Lower leg skin (tissue), 4 donors: ENCODE data around the gene ADAMTS8. TPM values are rescaled to one million over a fixed set of nuclear protein-coding genes. Genes with fewer than 3 reads are reported as not detected.

ENCODE experiments used
- DNase-seq, 2 donors: peaks; one replicate each; pipeline ENCODE4 v3.0.0-alpha.2; 2019; ENCODE audit warnings: low spot score in 2 of 2
- H3K4me3 ChIP-seq: fragments of 200-600 bp; sonication (generic); 2 replicates; pipeline ENCODE4 v1.5.1; 2017; ENCODE audit warnings: mild to moderate bottlenecking, low read depth; ENCODE audit not compliant: poor library complexity, severe bottlenecking
- CTCF ChIP-seq, 3 donors: fragments of 450-650 bp; IDR thresholded peaks; one replicate each; pipeline ENCODE4 v1.5.1; 2016; ENCODE audit warnings: antibody characterized with exemption in 3 of 3, mild to moderate bottlenecking in 3 of 3, moderate library complexity in 2 of 3
- POLR2A ChIP-seq, 2 donors: fragments of 450-650 bp; IDR thresholded peaks; one replicate each; pipeline ENCODE4 v1.6.1; 2016 to 2017; ENCODE audit warnings: antibody characterized with exemption in 2 of 2, mild to moderate bottlenecking in 1 of 2, moderate library complexity in 1 of 2
- WGBS, 2 donors: methylation state at CpG; one replicate each; pipeline ENCODE4 v1.1.5; 2018; 5-methylcytosine and 5-hydroxymethylcytosine counted together
- intact Hi-C: fragments of 100-400 bp; cut with DNase I; formaldehyde crosslinking; loops from one replicate; pipeline ENCODE4 v1.15.0; 2023; ENCODE audit warnings: low total_unique reads
- total RNA-seq, 4 donors: library from RNA; depleted of rRNA; stranded (reverse); fragments of >200 nt; gene quantifications; one replicate each; pipeline ENCODE4 v1.1.0, GENCODE V29; 2016

Gene ADAMTS8
- total RNA-seq, 4 donors from 2014 or later, result 0.15 to 1.4 (median 0.81) TPM; not detected in 1

- intact Hi-C loops, result no loop called here
- WGBS, 2 donors, result 90 to 94% methylated on average over 11 of the region's 11 CpGs
- H3K4me3 ChIP-seq, result no peak overlapping the region
- no peak for TF ChIP-seq CTCF (IDR thresholded peaks at IDR 0.05)
- TF ChIP-seq POLR2A (IDR thresholded peaks at IDR 0.05), result no peak
- DNase-seq, result no peak
These were observed 17.2 kb downstream of the ADAMTS8 start for GRCh38 chr11:130411223-130411622.

- intact Hi-C loops, result no loop called here
- no peak overlapping the region for H3K4me3 ChIP-seq
- TF ChIP-seq POLR2A (IDR thresholded peaks at IDR 0.05) (no peak), CTCF (IDR thresholded peaks at IDR 0.05) (no peak)
- 71 to 77% methylated on average over 7 of the region's 7 CpGs for WGBS, 2 donors
- no peak for DNase-seq
These were observed 18.6 kb downstream of the ADAMTS8 start for GRCh38 chr11:130409594-130410388.

- WGBS, 2 donors, result 91 to 92% methylated on average over 8 of the region's 8 CpGs
- no peak for DNase-seq
- no peak for TF ChIP-seq POLR2A (IDR thresholded peaks at IDR 0.05)
- TF ChIP-seq CTCF (IDR thresholded peaks at IDR 0.05), result no peak
- no peak overlapping the region for H3K4me3 ChIP-seq
- intact Hi-C loops, result no loop called here
These were observed 19.5 kb downstream of the ADAMTS8 start for GRCh38 chr11:130408901-130409300.

GRCh38 chr11:130408401-130408890, 20.0 kb downstream of the ADAMTS8 start:
- intact Hi-C loops, result no loop called here
- DNase-seq, result no peak
- TF ChIP-seq CTCF (IDR thresholded peaks at IDR 0.05), result no peak
- TF ChIP-seq POLR2A (IDR thresholded peaks at IDR 0.05), result no peak
- WGBS, 2 donors, result 90 to 95% methylated on average over 9 to 18 of the region's 18 CpGs
- H3K4me3 ChIP-seq, result no peak overlapping the region

- no peak overlapping the region for H3K4me3 ChIP-seq
- TF ChIP-seq POLR2A (IDR thresholded peaks at IDR 0.05) (no peak), CTCF (IDR thresholded peaks at IDR 0.05) (no peak)
- intact Hi-C loops, result no loop called here
- peak in 1 of 2 donors; percentile 49 for DNase-seq
- WGBS, 2 donors, result 18 to 36% methylated on average over 7 of the region's 7 CpGs
These were observed 20.4 kb downstream of the ADAMTS8 start for GRCh38 chr11:130407978-130408377.
